Neural progenitor cell (in vitro differentiated cells): ENCODE measurements around the gene ZBTB20. TPM values are rescaled to one million over a fixed set of nuclear protein-coding genes. Genes with fewer than 3 reads are reported as not detected.

Source experiments
- DNase-seq: peaks from one replicate; pipeline ENCODE4 v3.0.0-alpha.2; 2016; ENCODE audit warnings: low spot score
- H2AFZ ChIP-seq: fragments of 200-600 bp; sonication (generic); replicated peaks from 2 replicates; pipeline ENCODE4 v1.6.1; 2016; ENCODE audit warnings: antibody characterized with exemption
- H3F3A ChIP-seq: fragments of 200-600 bp; sonication (generic); 2 replicates; pipeline ENCODE4 v1.6.1; 2016; ENCODE audit warnings: antibody characterized with exemption, low read depth
- H3K27ac ChIP-seq: fragments of 200-600 bp; sonication (generic); 2 replicates; pipeline ENCODE4 v1.5.1; 2016; ENCODE audit warnings: mild to moderate bottlenecking
- H3K27me3 ChIP-seq: fragments of 200-600 bp; sonication (generic); 2 replicates; pipeline ENCODE4 v1.6.1; 2016; ENCODE audit warnings: mild to moderate bottlenecking, moderate library complexity
- H3K36me3 ChIP-seq: fragments of 200-600 bp; sonication (generic); 2 replicates; pipeline ENCODE4 v1.5.1; 2016
- H3K4me1 ChIP-seq: fragments of 200-600 bp; sonication (generic); 2 replicates; pipeline ENCODE4 v1.6.1; 2016; ENCODE audit warnings: mixed run types
- H3K4me2 ChIP-seq: fragments of 200-600 bp; sonication (generic); 2 replicates; pipeline ENCODE4 v1.6.1; 2016
- H3K4me3 ChIP-seq: fragments of 200-600 bp; sonication (generic); 2 replicates; pipeline ENCODE4 v1.5.1; 2016
- H3K79me2 ChIP-seq: fragments of 200-600 bp; sonication (generic); 2 replicates; pipeline ENCODE4 v1.6.1; 2016; ENCODE audit warnings: low read depth
- H3K9ac ChIP-seq: fragments of 200-600 bp; sonication (generic); 2 replicates; pipeline ENCODE4 v1.6.1; 2016
- H3K9me3 ChIP-seq: fragments of 200-600 bp; sonication (generic); 2 replicates; pipeline ENCODE4 v1.5.1; 2016; ENCODE audit warnings: low read depth
- H4K20me1 ChIP-seq: fragments of 200-600 bp; sonication (generic); 2 replicates; pipeline ENCODE4 v1.6.1; 2016; ENCODE audit warnings: low read depth
- H3K27ac Mint-ChIP-seq: 3 replicates; pipeline ENCODE4 v1.8.0; 2021; ENCODE audit warnings: mixed read lengths
- H3K27me3 Mint-ChIP-seq: 2 replicates; pipeline ENCODE4 v1.8.0; 2022; ENCODE audit warnings: low read depth, mild to moderate bottlenecking, inconsistent platforms, moderate library complexity, mixed read lengths; ENCODE audit not compliant: insufficient read depth
- H3K36me3 Mint-ChIP-seq: 3 replicates; pipeline ENCODE4 v1.8.0; 2021; ENCODE audit warnings: mixed read lengths
- H3K4me1 Mint-ChIP-seq: 3 replicates; pipeline ENCODE4 v1.8.0; 2021; ENCODE audit warnings: mixed read lengths
- H3K4me3 Mint-ChIP-seq: 3 replicates; pipeline ENCODE4 v1.8.0; 2021; ENCODE audit warnings: mild to moderate bottlenecking, moderate library complexity, mixed read lengths
- H3K9me3 Mint-ChIP-seq: 3 replicates; pipeline ENCODE4 v1.8.0; 2020; ENCODE audit warnings: mixed read lengths
- CTCF ChIP-seq: fragments of 200-600 bp; sonication (generic); IDR thresholded peaks from 2 replicates; pipeline ENCODE4 v1.5.1; 2017; ENCODE audit warnings: antibody characterized with exemption, mild to moderate bottlenecking
- EZH2 ChIP-seq: fragments of 200-600 bp; sonication (generic); IDR thresholded peaks from 2 replicates; pipeline ENCODE4 v1.6.1; 2017; ENCODE audit warnings: antibody characterized with exemption, mild to moderate bottlenecking, moderate library complexity
- EZH2phosphoT487 ChIP-seq: fragments of 200-600 bp; sonication (generic); IDR thresholded peaks from 2 replicates; pipeline ENCODE4 v1.6.1; 2017; ENCODE audit warnings: antibody characterized with exemption
- total RNA-seq: library from RNA; depleted of rRNA; stranded (reverse); fragments of >200 nt; gene quantifications from 2 replicates; pipeline ENCODE4 v1.2.3, GENCODE V29; 2015; ENCODE audit warnings: low replicate concordance

ZBTB20 gene
- total RNA-seq, 1 donor from 2014 or later: 1.9 TPM

DNA sequence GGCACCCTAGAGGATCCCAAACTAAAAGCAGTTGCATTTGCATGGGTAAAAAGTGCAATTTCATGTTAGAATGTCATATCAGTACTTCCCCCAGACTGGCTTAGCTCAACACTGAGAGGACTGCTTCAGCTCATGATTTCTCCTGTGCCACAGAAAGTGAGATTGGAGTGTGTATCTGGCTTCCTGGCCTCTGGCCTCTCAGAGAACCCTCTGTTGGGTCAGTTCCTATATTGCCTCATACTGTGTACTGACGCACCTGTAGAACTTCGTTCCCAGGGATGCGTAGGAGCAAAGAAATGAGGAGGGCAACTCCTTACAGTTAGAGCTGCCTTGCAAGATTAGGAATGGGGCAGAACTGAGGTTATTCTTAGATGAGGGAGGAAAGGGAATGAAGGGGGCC lies 512.5 kb downstream of the ZBTB20 start:
- Mint-ChIP-seq H3K27me3 (no peaks in the 10 kb centered on the region), H3K36me3 (peaks cover 2% of the 10 kb centered on the region), H3K27ac (no peak overlapping the region), H3K9me3 (peaks cover 15% of the 10 kb centered on the region), H3K4me3 (no peak overlapping the region), H3K4me1 (peaks cover 9% of the 10 kb centered on the region)
- no peak overlapping the region for H3K4me3 ChIP-seq
- no peaks in the 10 kb centered on the region for H4K20me1 ChIP-seq
- TF ChIP-seq CTCF: no peak
- TF ChIP-seq EZH2: no peak
- no peak for TF ChIP-seq EZH2phosphoT487
- H3F3A ChIP-seq: no peaks in the 10 kb centered on the region
- peaks cover 10% of the 10 kb centered on the region for H3K4me1 ChIP-seq
- no peak overlapping the region for H2AFZ ChIP-seq
- H3K27me3 ChIP-seq: no peaks in the 10 kb centered on the region
- no peak overlapping the region for H3K27ac ChIP-seq
- no peaks in the 10 kb centered on the region for H3K36me3 ChIP-seq
- no peak overlapping the region for H3K4me2 ChIP-seq
- no peak overlapping the region for H3K9ac ChIP-seq
- no peaks in the 10 kb centered on the region for H3K79me2 ChIP-seq
- H3K9me3 ChIP-seq: no peaks in the 10 kb centered on the region
- DNase-seq: no peak

GRCh38 chr3:114632757-114633424 lies 514.2 kb downstream of the ZBTB20 start:
- peaks cover 2% of the 10 kb centered on the region for H3K36me3 Mint-ChIP-seq
- no peaks in the 10 kb centered on the region for H3K27me3 ChIP-seq

DNA sequence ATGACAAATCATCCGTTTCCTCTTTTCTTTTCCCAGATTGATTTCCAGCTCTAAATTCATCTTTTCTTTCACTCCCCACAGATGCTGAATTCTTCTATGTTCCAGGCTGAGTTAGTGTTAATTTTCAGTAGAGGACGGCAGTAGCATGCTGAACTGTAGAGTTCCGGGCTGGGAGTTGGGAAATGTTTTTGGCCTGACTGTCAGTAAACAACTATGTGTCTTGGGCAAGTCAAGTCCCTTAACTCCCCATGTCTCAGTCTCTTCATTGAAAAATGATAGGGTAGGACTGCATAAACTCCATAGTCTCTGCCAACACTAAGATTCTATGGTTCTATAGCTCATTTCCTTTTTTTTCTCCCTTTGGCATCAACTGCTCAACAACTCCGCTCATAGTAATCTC lies 519.3 kb downstream of the ZBTB20 start:
- H3K27me3 ChIP-seq: no peaks in the 10 kb centered on the region
- Mint-ChIP-seq H3K27me3 (peaks cover 4% of the 10 kb centered on the region), H3K4me1 (peaks cover 28% of the 10 kb centered on the region), H3K36me3 (no peaks in the 10 kb centered on the region), H3K4me3 (no peak overlapping the region), H3K9me3 (no peaks in the 10 kb centered on the region), H3K27ac (no peak overlapping the region)
- H3F3A ChIP-seq: no peaks in the 10 kb centered on the region
- no peak for DNase-seq
- H2AFZ ChIP-seq: no peak overlapping the region
- TF ChIP-seq EZH2phosphoT487: no peak
- no peak for TF ChIP-seq CTCF
- TF ChIP-seq EZH2: no peak
- no peak overlapping the region for H3K9ac ChIP-seq
- H3K9me3 ChIP-seq: no peaks in the 10 kb centered on the region
- no peaks in the 10 kb centered on the region for H3K4me1 ChIP-seq
- H3K4me2 ChIP-seq: no peak overlapping the region
- no peaks in the 10 kb centered on the region for H4K20me1 ChIP-seq
- H3K27ac ChIP-seq: no peak overlapping the region
- no peaks in the 10 kb centered on the region for H3K79me2 ChIP-seq
- no peak overlapping the region for H3K4me3 ChIP-seq
- no peaks in the 10 kb centered on the region for H3K36me3 ChIP-seq

More at GRCh38 chr3:114632757-114633424, 514.2 kb downstream of the ZBTB20 start:
- Histone ChIP-seq H3K36me3 (no peaks in the 10 kb centered on the region), H3K4me3 (no peak overlapping the region), H3K9ac (no peak overlapping the region), H3K4me1 (no peaks in the 10 kb centered on the region), H2AFZ (no peak overlapping the region), H4K20me1 (no peaks in the 10 kb centered on the region), H3K27ac (no peak overlapping the region), H3F3A (no peaks in the 10 kb centered on the region), H3K79me2 (no peaks in the 10 kb centered on the region), H3K4me2 (no peak overlapping the region), H3K9me3 (no peaks in the 10 kb centered on the region)
- Mint-ChIP-seq H3K4me1 (peaks cover 6% of the 10 kb centered on the region), H3K27ac (no peak overlapping the region), H3K9me3 (peaks cover 15% of the 10 kb centered on the region), H3K27me3 (peaks cover 2% of the 10 kb centered on the region), H3K4me3 (no peak overlapping the region)
- no peak for DNase-seq
- TF ChIP-seq EZH2 (no peak), CTCF (no peak), EZH2phosphoT487 (no peak)
